HG03469 (cell line): Measurements from ENCODE around the gene MEGF10.
"Not testable (repeated sequence)": the region's sequence is repeated elsewhere in the genome, so short reads cannot be mapped to it uniquely, and the experiment has no call there.

Experiments
- ATAC-seq: cut with Tn5 transposase; IDR thresholded peaks from one replicate; pipeline ENCODE4 v1.9.1; 2021; ENCODE audit warnings: mild to moderate bottlenecking, moderate library complexity, moderate number of reproducible peaks; ENCODE audit not compliant: unreplicated experiment

MEGF10 gene

DNA sequence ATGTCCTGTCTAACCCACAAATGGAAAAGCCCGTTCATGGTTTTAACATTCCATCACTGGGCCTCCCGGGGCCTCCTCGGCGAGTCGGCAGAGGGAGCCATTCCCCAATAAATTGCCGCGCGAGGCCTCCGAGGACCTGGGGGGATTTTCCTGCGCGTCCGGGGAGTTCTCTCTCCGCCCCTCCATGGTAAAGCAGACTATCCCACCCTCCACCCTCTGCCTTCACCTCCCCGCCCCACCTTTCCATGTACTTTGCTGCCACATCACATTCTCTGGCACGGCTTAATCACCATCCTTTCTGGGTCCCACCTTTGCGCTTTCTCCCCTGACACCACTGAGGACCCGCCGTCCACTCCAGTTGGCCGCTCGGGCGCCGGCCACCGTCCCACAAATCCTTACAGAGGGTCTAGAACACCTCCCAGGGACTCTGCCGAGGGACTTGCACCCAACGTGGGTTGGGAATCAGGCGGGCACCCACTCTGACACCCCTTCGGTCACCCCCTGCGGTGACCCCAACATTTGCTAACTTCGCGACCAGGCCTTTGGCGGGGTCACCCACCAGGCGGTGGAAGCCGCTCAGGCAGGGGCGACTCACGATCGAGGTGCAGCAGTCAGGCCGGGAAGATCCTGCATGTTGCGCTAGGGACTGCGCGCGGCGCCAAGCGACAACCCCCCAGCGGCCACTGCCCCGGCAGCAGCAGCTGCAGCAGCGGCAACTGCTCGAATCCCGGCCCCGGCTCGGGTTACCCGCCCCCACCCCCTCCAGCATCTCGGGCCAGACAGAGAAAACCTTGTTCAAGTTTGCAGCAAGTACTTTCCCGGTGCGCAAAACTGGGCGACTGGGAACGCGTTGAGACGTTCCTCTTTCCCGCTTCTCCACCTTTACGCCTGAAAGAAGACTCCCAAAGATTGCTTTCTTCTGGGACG lies at the start of gene MEGF10:
MEGF10 (plus strand) TSS at position 778 of the 927 bp plus-strand sequence. CDS start 40,513 bp downstream, outside the sequence.
- ATAC-seq = no peak

DNA sequence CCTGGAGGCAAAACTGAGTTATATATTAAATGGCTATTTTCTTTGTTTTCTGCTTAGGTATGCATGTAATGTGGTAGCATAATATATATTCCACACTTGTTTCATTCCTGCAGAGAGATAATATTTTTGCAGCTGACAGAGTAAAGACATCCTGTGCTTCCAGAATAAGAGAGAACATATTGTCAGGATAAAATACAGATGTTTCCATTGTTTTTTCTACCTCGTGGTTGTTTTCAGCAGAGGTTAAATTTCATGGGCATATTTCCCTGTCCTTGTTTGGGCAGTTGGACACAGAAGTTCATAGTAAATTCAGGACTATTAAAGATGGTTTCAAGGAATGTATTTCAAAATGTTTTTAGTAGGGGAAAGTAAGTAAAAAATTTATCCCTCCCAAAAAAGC lies 47.6 kb upstream of the MEGF10 start:
- no peak for ATAC-seq

DNA sequence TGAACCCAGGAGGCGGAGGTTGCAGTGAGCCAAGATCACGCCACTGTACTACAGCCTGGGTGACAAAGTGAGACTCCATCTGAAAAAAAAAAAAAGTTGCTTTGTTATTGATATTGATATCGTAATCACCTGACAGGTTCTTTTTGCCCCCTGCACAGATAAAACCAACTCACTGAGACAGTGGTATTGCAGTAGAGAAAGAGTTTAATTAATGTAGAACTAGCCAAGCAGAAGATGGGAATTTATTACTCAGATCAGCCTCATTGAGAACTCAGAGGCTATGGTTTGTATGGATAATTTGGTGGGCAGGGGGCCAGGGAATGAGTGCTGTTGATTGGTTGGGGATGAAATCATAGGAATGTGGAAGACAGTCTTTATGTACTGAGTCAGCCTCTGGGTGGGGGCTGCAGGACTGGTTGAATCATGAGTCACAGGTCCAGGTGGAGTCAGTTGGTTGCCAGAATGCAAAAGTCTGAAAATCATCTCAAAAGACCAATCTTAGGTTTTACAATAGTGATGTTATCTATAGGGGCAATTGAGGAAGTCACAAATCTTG lies 35.8 kb upstream of the MEGF10 start:
- no peak for ATAC-seq

DNA sequence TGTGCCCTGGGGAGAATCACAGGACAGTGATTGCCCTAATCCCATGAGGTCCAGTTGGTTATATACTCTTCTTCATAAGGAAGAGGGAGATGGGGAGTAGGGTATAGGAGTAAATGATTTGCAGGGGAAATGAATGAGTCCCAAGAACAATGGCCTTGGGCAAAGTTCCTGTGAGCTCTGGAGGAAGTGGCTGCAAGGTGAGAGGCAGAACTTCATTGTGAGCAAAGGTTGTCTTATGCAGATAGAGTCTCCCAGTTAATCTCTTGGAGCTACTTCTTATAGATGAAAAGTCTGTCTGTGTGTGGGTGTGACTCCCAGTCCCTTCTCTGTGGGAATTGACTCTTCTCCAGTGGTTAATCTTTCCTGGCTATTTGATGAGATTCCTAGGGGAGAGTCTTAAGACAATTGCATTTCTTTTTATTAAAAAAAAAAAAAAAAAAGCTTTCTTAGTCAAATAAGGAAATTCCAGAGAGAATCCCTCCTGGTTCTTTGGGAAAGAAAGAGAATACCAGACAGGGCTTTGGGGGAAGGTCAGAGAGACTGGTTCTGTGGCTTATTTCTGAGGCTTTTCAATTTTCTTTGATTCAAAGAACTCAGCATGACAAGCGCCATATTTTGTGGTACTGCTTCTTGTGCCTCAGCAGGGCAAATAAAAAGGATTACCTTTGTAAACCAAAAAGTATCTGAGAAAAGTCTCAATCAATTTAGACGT lies 33.6 kb upstream of the MEGF10 start:
- ATAC-seq = no peak

DNA sequence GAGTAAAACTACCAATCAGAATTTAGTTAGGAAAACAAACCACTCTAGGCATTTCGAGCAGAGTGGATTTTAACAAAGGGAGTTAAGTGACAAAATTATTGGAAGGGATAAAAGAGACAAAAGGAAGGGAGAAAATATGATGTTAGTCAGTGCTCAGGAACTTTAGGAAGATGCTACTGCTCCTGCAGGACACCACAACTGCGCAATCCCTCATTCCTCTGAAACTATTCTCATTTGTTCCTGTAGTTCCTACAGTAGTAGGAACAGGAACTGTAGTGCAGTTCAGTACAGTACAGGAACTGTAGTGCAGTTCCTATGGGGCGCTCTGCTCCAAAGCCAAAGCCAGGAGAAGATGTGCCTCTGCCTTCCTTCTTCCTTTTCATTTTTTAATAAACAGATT lies 29.9 kb upstream of the MEGF10 start:
- no peak for ATAC-seq

DNA sequence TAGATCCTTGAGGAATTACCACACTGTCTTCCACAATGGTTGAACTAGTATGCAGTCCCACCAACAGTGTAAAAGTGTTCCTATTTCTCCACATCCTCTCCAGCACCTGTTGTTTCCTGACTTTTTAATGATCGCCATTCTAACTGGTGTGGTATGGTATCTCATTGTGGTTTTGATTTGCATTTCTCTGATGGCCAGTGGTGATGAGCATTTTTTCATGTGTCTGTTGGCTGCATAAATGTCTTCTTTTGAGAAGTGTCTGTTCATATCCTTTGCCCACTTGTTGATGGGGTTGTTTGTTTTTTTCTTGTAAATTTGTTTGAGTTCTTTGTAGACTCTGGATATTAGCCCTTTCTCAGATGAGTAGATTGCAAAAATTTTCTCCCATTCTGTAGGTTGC lies 25.1 kb upstream of the MEGF10 start:
- not testable (repeated sequence) for ATAC-seq

DNA sequence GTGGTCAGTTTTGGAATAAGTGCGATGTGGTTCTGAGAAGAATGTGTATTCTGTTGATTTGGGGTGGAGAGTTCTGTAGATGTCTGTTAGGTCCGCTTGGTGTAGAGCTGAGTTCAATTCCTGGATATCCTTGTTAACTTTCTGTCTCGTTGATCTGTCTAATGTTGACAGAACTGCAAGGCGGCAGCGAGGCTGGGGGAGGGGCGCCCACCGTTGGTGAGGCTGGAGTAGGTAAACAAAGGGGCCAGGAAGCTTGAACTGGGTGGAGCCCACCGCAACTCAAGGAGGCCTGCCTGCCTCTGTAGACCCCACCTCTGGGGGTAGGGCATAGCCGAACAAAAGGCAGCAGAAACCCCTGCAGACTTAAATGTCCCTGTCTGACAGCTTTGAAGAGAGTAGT lies 22.3 kb upstream of the MEGF10 start:
- not testable (repeated sequence) for ATAC-seq

DNA sequence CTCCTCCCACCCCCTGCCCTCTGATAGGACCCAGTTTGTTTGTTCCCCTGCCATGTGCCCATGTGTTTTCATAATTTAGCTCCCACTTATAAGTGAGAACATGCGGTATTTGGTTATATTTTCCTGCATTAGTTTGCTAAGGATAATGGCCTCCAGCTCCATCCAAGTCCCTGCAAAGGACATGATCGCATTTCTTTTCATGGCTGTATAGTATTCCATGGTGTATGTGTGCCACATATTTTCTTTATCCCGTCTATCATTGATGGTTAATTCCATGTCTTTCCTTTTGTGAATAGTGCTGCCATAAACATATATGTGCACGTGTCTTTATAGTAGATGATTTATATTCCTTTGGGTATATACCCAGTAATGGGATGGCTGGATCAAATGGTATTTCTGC lies 19.9 kb upstream of the MEGF10 start:
- ATAC-seq = not testable (repeated sequence)

DNA sequence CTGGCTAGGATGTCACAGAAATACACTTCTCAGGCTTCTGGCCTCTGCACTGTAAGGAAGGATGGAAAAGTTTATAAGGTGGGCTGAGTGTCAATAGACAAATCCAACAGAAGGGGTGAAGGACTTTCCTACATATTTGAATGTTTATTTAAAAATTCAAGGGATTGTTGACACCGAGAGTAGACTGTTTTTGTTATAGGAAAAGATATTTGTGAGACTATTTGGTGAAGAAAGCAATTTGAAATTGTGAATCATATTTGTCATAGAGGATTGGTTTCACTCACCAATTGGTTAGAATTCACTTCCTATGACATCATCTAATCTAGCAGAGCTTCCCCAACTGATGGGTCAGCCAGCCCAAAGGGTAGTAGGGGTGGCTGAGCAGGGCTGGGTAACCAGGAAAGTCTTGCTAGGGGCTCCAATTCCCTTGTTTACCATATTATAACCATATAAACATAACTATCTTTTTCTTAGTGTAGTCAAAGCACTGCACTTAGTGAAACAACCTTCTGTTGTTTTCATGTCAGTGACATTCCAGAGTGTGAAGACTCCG lies 14.9 kb upstream of the MEGF10 start:
- ATAC-seq = no peak

DNA sequence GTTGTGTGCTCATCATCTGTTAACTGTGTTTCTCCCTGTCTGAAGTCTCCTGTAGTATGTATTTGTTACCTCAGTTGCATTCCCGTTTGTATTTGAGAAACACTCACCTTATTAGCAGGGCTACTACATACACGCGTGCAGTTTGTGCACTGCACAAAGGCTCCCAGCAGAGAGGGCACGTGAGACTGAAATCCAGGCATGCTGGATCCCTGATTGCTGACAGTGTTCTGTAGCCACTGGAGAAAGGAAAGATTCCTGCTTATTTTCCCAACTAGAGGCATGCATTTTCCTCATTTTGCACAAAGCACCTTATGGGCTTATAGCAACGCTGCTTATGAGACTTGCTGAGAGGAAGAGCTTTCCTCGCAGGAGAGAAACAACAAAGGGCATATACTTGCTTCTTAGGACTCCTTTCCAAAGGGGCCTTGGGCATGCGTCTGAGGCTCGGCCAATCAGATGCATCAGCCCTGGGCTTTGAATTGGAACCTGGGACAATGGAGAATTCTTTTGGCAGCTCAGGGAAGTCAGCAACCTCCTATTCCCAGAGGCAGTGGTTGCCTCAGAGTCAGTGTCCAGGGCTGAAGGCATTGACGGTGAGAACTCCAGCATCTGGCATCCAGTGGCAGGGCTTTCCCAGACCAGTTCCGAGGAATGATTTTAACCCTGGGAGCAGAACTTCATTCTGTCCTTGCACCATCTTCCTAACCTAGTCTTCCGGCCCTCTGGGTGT lies 9.9 kb upstream of the MEGF10 start:
- ATAC-seq = no peak

DNA sequence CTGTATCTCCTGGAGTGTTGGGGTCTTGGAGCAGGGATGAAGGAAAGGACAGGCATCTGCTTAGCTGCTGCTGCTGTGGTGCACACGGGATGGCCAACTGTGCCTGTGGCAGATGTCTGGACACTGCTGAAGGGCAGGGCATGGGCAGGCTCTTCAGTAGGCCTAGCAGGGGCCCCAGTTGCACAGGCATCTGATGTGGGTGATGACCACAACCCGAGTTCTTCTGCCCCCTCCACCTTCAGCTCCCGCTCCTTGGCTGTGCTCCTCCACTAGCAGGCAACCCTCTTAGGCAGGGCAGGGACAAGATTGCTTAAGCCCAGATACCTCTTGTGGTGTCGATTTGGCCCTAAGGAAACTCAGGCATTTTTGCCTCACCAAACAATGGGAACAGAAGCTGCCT lies 9.0 kb upstream of the MEGF10 start:
- no peak for ATAC-seq

DNA sequence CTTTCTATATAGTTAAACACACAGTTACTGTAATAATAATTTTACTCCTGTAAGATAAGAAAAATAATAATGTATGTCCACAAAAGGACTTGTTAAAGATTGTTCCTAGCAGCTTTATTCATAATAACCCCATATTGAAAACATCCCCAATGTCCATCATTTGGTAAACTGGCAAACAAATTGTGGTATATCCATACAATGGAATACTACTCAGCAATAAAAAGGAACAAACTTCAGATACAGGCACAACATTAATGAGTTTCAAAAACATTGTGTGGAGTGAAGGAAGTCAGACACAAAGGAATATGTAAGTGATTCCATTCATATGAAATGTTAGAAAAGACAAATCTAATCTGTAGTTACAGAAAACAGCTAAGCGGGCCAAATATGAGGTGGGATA lies 1.9 kb upstream of the MEGF10 start:
- ATAC-seq = no peak

DNA sequence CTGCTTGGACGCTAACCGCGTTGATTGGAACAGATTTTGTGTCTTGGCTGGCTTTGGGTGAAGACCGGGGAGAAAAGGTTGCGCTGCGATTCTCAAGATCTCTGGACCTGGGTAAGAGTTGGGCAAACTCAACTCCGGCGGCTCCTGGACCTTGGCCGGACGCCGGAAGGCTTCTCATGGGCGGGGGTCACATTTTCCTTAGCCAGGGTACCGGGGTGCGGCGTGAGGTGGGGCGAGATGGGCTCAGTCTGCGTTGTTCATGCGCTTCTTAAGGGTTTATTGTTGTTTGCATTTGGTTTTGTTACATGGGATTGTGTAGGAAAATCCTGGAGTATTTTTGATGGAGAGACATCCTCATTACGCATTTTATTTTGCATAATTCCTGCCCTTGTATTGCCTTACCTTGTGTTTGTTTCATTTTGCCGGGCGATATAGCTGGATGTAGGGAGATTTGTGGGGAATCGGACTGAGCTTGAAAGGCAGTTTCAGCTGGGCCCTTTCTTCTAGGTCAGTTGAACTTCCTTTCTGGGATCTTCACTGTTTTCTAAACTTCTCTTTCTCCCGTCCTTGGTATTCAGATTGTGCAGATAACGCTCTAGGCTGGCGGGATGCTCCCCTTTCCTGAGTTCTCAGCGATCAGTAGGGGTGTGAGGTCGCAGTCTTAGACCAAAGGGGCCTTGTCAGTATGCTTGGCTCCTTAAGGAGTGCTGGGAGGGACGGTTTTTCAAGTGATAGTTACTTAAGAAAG lies 524 bp downstream of the MEGF10 start:
- ATAC-seq = no peak

DNA sequence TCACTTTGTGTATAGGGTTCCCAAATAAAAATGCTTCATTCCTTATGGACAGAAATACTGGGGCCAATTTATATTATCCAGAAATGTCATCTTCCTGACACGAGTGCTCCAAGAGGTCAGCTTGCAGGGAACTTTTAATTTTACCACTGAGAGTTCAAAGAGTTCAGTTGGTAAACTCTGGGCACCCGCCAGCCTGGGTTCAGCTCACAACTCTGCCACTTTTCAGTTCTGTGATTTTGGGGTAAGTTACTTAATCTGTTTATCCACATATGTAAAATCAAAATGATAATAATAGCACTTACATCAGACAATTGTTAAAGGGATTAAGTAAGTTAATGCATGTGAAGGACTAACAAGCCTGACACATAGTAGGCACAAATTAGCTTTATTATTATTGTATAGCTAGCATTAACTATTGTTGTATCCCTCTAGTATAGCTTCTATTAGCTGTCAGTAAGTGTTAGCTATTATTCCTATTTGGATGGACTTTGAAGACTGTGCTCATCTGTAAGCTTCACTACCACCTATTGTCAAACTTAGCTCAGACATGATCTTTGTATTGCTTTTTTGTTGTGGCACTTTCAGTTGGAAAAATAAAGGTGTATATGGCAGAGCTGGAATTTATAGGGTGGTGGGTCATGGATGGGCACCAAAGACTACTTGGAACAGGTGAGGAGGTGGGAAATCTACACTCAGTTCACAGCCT lies 1.6 kb downstream of the MEGF10 start:
- no peak for ATAC-seq

DNA sequence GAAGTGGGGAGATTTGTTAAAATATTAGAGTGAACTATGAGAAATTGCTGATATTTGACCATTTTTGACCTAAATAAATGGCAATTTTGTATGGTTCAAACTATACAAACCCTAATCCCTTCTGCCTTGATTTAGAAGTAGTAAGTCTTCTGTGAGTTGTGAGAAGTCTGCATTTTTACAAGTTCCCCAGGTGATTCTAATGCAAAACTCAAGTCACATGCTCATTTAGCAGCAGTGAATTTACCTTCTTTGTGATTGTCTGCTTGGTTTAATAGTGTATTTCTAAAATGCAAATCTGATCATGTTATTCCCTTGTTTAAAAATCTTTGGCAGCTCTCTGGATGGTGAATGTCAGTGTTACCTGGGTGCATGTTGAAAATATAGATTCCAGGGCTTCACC lies 2.8 kb downstream of the MEGF10 start:
- ATAC-seq = no peak

DNA sequence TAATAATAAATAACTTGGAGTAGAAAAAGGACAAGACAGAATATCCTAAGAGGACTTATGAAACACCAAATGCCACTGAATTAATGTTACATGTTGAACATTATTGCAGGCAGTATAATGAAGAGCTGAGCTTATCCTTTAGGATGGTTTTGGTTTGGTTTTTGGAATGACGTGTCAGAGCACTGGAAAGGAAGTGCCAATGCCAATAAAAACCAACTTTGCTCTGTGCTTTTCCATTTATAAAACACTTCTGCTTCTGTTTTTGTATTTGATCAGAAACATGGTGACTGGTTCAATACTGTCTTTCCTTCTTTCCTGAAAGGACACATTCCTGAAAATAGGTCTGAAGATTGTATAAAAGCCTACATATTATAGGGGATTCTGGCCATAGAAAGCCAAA lies 4.2 kb downstream of the MEGF10 start:
- no peak for ATAC-seq

DNA sequence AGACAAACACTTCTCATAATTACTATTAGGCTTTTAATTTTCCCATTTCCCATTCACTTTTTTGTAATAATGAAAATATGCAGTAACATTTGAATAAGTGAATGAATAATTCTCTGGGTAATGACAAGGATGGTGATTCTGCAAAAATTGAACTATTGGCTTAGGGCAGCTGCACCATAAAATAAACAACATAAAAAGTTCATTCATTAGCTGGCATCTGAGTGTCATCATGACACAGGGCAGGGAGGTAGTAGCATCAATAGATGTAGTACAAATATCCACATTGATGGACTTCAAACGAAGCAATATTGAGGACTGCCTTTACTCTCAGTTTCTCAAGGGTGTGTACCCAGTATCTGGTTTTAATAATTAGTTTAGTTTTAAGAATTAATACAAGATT lies 4.9 kb downstream of the MEGF10 start:
- ATAC-seq = no peak

DNA sequence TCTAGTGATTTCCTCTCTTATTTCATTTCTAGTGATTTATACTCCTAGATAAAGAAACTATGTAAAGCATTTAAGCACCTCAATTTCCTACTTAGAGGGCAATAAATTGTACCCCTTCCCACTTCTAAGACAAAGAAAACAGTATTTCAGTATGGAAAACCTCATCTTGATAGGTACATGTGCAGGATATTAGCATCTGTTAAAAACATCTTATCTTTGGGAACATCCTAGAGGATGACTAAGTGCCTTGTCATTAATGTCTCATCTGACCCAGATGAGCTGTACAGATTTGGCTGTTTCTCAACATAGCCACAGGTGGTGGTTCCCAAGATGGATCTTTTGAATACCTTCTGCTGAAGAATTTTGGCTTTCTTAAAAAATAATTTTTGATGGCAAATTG lies 5.7 kb downstream of the MEGF10 start:
- no peak for ATAC-seq

DNA sequence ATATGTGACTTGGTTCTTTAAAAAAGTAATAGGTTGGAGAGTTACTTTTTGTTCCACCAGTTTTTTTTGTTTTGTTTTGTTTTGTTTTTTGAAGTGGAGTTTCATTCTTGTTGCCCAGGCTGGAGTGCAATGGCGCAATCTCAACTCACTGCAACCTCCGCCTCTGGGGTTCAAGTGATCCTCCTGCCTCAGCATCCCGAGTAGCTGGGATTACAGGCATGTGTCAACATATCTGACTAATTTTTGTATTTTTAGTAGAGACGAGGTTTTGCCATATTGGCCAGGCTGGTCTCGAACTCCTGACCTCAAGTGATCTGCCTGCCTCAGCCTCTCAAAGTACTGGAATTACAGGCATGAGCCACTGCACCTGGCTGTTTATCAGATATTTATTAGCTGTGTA lies 6.3 kb downstream of the MEGF10 start:
- not testable (repeated sequence) for ATAC-seq
